H9 (cell line): ENCODE data around the gene RAB24. TPM values are rescaled to one million over a fixed set of nuclear protein-coding genes. Genes with fewer than 3 reads are reported as not detected.
"Not testable (repeated sequence)": the region's sequence is repeated elsewhere in the genome, so short reads cannot be mapped to it uniquely, and the experiment has no call there.

ENCODE experiments used
- DNase-seq: peaks from one replicate; pipeline ENCODE4 v3.0.0-alpha.2; 2017
- H2AFZ ChIP-seq: one replicate; pipeline ENCODE4 v1.6.1; 2013; ENCODE audit warnings: mild to moderate bottlenecking, low read length, control low read depth, moderate library complexity
- H2AK5ac ChIP-seq: 2 replicates; pipeline ENCODE4 v1.6.1; 2013; ENCODE audit warnings: low read length, control low read depth, mixed read lengths; ENCODE audit not compliant: insufficient read length
- H2BK120ac ChIP-seq: one replicate; pipeline ENCODE4 v1.6.1; 2013; ENCODE audit warnings: low read depth, mild to moderate bottlenecking, low read length, control low read depth, inconsistent platforms; ENCODE audit not compliant: poor library complexity, severe bottlenecking
- H2BK12ac ChIP-seq: 2 replicates; pipeline ENCODE4 v1.6.1; 2013; ENCODE audit warnings: low read length, control low read depth, mixed read lengths, low read depth; ENCODE audit not compliant: insufficient read length
- H2BK15ac ChIP-seq: 2 replicates; pipeline ENCODE4 v1.6.1; 2013; ENCODE audit warnings: low read depth, low read length, control low read depth
- H2BK20ac ChIP-seq: one replicate; pipeline ENCODE4 v1.6.1; 2013; ENCODE audit warnings: low read depth, mild to moderate bottlenecking, low read length, control low read depth, inconsistent platforms; ENCODE audit not compliant: poor library complexity, severe bottlenecking
- H2BK5ac ChIP-seq: 2 replicates; pipeline ENCODE4 v1.6.1; 2013; ENCODE audit warnings: low read length, control low read depth, mixed read lengths; ENCODE audit not compliant: insufficient read length
- H3K14ac ChIP-seq: 2 replicates; pipeline ENCODE4 v1.6.1; 2013; ENCODE audit warnings: low read length, control low read depth; ENCODE audit not compliant: insufficient read depth
- H3K18ac ChIP-seq: 2 replicates; pipeline ENCODE4 v1.6.1; 2013; ENCODE audit warnings: low read depth, mild to moderate bottlenecking, mixed read lengths, low read length, control low read depth; ENCODE audit not compliant: insufficient read length
- H3K23ac ChIP-seq: 2 replicates; pipeline ENCODE4 v1.6.1; 2013; ENCODE audit warnings: low read length, control low read depth, mixed read lengths, low read depth; ENCODE audit not compliant: insufficient read length
- H3K23me2 ChIP-seq: 2 replicates; pipeline ENCODE4 v1.6.1; 2013; ENCODE audit warnings: low read depth, mild to moderate bottlenecking, mixed read lengths, low read length, control low read depth; ENCODE audit not compliant: insufficient read length, poor library complexity, severe bottlenecking
- H3K27ac ChIP-seq: 2 replicates; pipeline ENCODE4 v1.5.1; 2013; ENCODE audit warnings: low read length, control low read depth, mixed read lengths, low read depth; ENCODE audit not compliant: insufficient read length
- H3K27me3 ChIP-seq: 2 replicates; pipeline ENCODE4 v1.6.1; 2013; ENCODE audit warnings: low read length, control low read depth, inconsistent platforms; ENCODE audit not compliant: insufficient read depth
- H3K4ac ChIP-seq: 2 replicates; pipeline ENCODE4 v1.6.1; 2013; ENCODE audit warnings: low read depth, mild to moderate bottlenecking, control low read depth, inconsistent platforms, low read length, moderate library complexity
- H3K4me1 ChIP-seq: 2 replicates; pipeline ENCODE4 v1.6.1; 2013; ENCODE audit warnings: low read length, control low read depth, inconsistent platforms; ENCODE audit not compliant: insufficient read depth
- H3K4me2 ChIP-seq: 2 replicates; pipeline ENCODE4 v1.6.1; 2013; ENCODE audit warnings: low read length, control low read depth, mixed read lengths; ENCODE audit not compliant: insufficient read length, insufficient read depth
- H3K56ac ChIP-seq: 2 replicates; pipeline ENCODE4 v1.6.1; 2013; ENCODE audit warnings: low read depth, mild to moderate bottlenecking, mixed read lengths, low read length, control low read depth; ENCODE audit not compliant: insufficient read length
- H3K79me1 ChIP-seq: 2 replicates; pipeline ENCODE4 v1.6.1; 2013; ENCODE audit warnings: low read depth, mild to moderate bottlenecking, moderate library complexity, low read length, control low read depth, inconsistent platforms; ENCODE audit not compliant: insufficient read depth, poor library complexity, severe bottlenecking
- H3K79me2 ChIP-seq: 2 replicates; pipeline ENCODE4 v1.6.1; 2013; ENCODE audit warnings: low read length, control low read depth, inconsistent platforms; ENCODE audit not compliant: insufficient read depth
- H3K9ac ChIP-seq: 2 replicates; pipeline ENCODE4 v1.6.1; 2013; ENCODE audit warnings: low read length, control low read depth, mixed read lengths; ENCODE audit not compliant: insufficient read length; ENCODE audit errors: extremely low read depth
- H3K9me3 ChIP-seq: one replicate; pipeline ENCODE4 v1.6.1; 2013; ENCODE audit warnings: low read depth, low read length, inconsistent platforms; ENCODE audit not compliant: control insufficient read depth
- H3T11ph ChIP-seq: one replicate; pipeline ENCODE4 v1.6.1; 2013; ENCODE audit warnings: mild to moderate bottlenecking, low read length, control low read depth, inconsistent platforms
- H4K20me1 ChIP-seq: one replicate; pipeline ENCODE4 v1.6.1; 2013; ENCODE audit not compliant: control insufficient read depth, insufficient read length, insufficient read depth
- H4K5ac ChIP-seq: 2 replicates; pipeline ENCODE4 v1.6.1; 2013; ENCODE audit warnings: low read depth, mild to moderate bottlenecking, mixed read lengths, low read length, control low read depth; ENCODE audit not compliant: insufficient read length
- H4K8ac ChIP-seq: replicated peaks from 2 replicates; pipeline ENCODE4 v1.6.1; 2013; ENCODE audit warnings: low read length, control low read depth, mixed read lengths, low read depth; ENCODE audit not compliant: insufficient read length
- H4K91ac ChIP-seq: 2 replicates; pipeline ENCODE4 v1.6.1; 2013; ENCODE audit warnings: low read depth, mild to moderate bottlenecking, moderate library complexity, mixed read lengths, low read length, control low read depth; ENCODE audit not compliant: insufficient read length
- H3K27ac Mint-ChIP-seq, 3 experiments: 2 replicates in 2 of 3; 3 replicates in 1 of 3; pipeline ENCODE4 v1.8.0; 2020 to 2021; ENCODE audit warnings: mixed read lengths in 3 of 3, mild to moderate bottlenecking in 1 of 3, moderate library complexity in 1 of 3
- H3K27me3 Mint-ChIP-seq: 2 replicates; pipeline ENCODE4 v1.8.0; 2021; ENCODE audit warnings: low read depth, mild to moderate bottlenecking, moderate library complexity, mixed read lengths
- H3K36me3 Mint-ChIP-seq, 3 experiments: 2 replicates in 2 of 3; 3 replicates in 1 of 3; pipeline ENCODE4 v1.8.0; 2020 to 2021; ENCODE audit warnings: low read depth in 3 of 3, mixed read lengths in 3 of 3; ENCODE audit not compliant: insufficient read depth in 1 of 3
- H3K4me1 Mint-ChIP-seq, 2 experiments: 2 replicates each; pipeline ENCODE4 v1.8.0; 2020; ENCODE audit warnings: mixed read lengths in 2 of 2
- H3K4me3 Mint-ChIP-seq, 2 experiments: 2 replicates in 1 of 2; 3 replicates in 1 of 2; pipeline ENCODE4 v1.8.0; 2020 to 2021; ENCODE audit warnings: mild to moderate bottlenecking in 2 of 2, mixed read lengths in 2 of 2, moderate library complexity in 1 of 2
- H3K9me3 Mint-ChIP-seq, 2 experiments: 2 replicates in 1 of 2; 3 replicates in 1 of 2; pipeline ENCODE4 v1.8.0; 2020; ENCODE audit warnings: mild to moderate bottlenecking in 2 of 2, mixed read lengths in 2 of 2, moderate library complexity in 1 of 2
- CTCF ChIP-seq: fragments of 200-600 bp; sonication (generic); conservative IDR thresholded peaks from 3 replicates; pipeline ENCODE4 v1.8.0; 2021; ENCODE audit warnings: antibody characterized with exemption, mild to moderate bottlenecking
- WGBS: extraction: QIAGEN DNeasy Blood & Tissue Kit; methylation state at CpG from one replicate; pipeline ENCODE4 v1.1.7; 2013; ENCODE audit warnings: missing lambda C conversion rate, low lambda C conversion rate, mixed read lengths; ENCODE audit not compliant: insufficient read length; ENCODE audit errors: extremely low coverage; 5-methylcytosine and 5-hydroxymethylcytosine counted together
- total RNA-seq: library from RNA; stranded (reverse); gene quantifications from 2 replicates; pipeline ENCODE4 v1.2.1, GENCODE V29; 2021

Gene RAB24
- total RNA-seq, 1 experiment from 2014 or later: 17.6 TPM

DNA sequence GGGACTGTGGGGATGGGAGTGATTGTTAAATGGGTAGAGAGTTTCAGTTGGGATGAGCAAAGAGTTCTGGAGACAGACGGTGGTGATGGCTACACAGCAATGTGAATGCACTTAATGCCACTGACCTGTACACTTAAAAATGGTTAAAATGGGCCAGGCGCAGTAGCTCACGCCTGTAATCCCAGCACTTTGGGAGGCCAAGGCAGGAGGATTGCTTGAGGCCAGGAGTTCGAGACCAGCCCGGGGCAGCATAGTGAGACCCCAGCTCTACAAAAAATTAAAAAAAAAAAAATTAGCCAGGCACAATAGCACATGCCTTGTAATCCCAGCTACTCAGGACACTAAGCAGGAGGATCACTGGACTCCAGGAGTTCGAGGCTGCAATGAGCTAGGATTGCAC lies 40.3 kb upstream of the RAB24 start:
- Histone ChIP-seq H4K8ac (no peak overlapping the region), H2BK15ac (no peak overlapping the region), H3K9ac (no peak overlapping the region), H2AK5ac (no peak overlapping the region), H3K9me3 (no peaks in the 10 kb centered on the region), H4K5ac (no peak overlapping the region), H3K4me1 (peaks cover 6% of the 10 kb centered on the region; the same call in 1 of the 2 replicates), H3K27me3 (no peaks in the 10 kb centered on the region), H3K79me1 (no peaks in the 10 kb centered on the region), H4K20me1 (no peaks in the 10 kb centered on the region), H3K4me2 (no peak overlapping the region), H3T11ph (no peak overlapping the region), H3K79me2 (peaks cover 7% of the 10 kb centered on the region; the same call in 1 of the 2 replicates), H3K27ac (no peak overlapping the region), H3K23ac (no peak overlapping the region), H2AFZ (no peak overlapping the region), H3K56ac (no peak overlapping the region), H3K14ac (no peak overlapping the region), H2BK12ac (no peak overlapping the region), H3K18ac (no peak overlapping the region), H4K91ac (no peak overlapping the region), H2BK5ac (no peak overlapping the region), H3K23me2 (no peaks in the 10 kb centered on the region), H2BK120ac (no peak overlapping the region), H3K4ac (no peak overlapping the region), H2BK20ac (no peak overlapping the region)
- no peaks in the 10 kb centered on the region for H3K9me3 Mint-ChIP-seq
- no peak for DNase-seq
- no CpG with 5 or more reads among the region's 6 CpGs for WGBS
- H3K4me3 Mint-ChIP-seq: no peak overlapping the region
- H3K27me3 Mint-ChIP-seq: no peaks in the 10 kb centered on the region; the same call in 1 of the 2 replicates
- H3K36me3 Mint-ChIP-seq: peaks cover 10 to 37% (median 35%) of the 10 kb centered on the region in 3 experiments; a peak in 6 of 7 replicates
- peaks cover 0 to 11% of the 10 kb centered on the region in 2 experiments; a peak in 2 of 4 replicates for H3K4me1 Mint-ChIP-seq
- H3K27ac Mint-ChIP-seq: no peak overlapping the region
- no peak for TF ChIP-seq CTCF

DNA sequence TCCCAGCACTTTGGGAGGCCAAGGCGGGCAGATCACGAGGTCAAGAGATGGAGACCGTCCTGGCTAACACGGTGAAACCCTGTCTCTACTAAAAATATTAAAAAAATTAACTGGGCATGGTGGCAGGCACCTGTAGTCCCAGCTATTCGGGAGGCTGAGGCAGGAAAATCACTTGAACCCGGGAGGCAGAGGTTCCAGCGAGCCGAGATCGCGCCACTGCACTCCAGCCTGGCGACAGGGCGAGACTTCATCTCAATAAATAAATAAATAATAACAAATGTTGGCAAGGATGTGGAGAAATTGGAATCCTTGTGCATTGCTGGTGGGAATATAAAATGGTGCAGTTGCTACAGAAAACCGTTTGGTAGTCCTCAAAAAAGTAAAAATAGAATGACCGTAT lies 39.5 kb upstream of the RAB24 start:
- WGBS: no CpG with 5 or more reads among the region's 14 CpGs
- not testable (repeated sequence) for H3K79me2 ChIP-seq, H4K8ac ChIP-seq

More for the DNA sequence above, 39.5 kb upstream of the RAB24 start:
- not testable (repeated sequence) for H2BK120ac ChIP-seq, H4K5ac ChIP-seq, H2BK5ac ChIP-seq, H3K4me3 Mint-ChIP-seq, H3K27ac ChIP-seq, H3K56ac ChIP-seq, H3K4ac ChIP-seq, H3K9me3 Mint-ChIP-seq, H2BK15ac ChIP-seq, H3K14ac ChIP-seq, H3K27me3 ChIP-seq, DNase-seq, H3K27ac Mint-ChIP-seq, H2AFZ ChIP-seq, H4K20me1 ChIP-seq, H3K9ac ChIP-seq, H3K27me3 Mint-ChIP-seq, H3K4me1 ChIP-seq, H3K18ac ChIP-seq, H2BK12ac ChIP-seq, H3T11ph ChIP-seq, H4K91ac ChIP-seq, H3K4me2 ChIP-seq, H3K9me3 ChIP-seq, H2AK5ac ChIP-seq, H3K23me2 ChIP-seq, H3K23ac ChIP-seq, H3K79me1 ChIP-seq, H2BK20ac ChIP-seq
- peaks cover 10 to 41% (median 35%) of the 10 kb centered on the region in 3 experiments; a peak in 6 of 7 replicates for H3K36me3 Mint-ChIP-seq
- H3K4me1 Mint-ChIP-seq: peaks cover 0 to 11% of the 10 kb centered on the region in 2 experiments; a peak in 2 of 4 replicates
